ENCODE results near the gene LIX1L. TPM values are rescaled to one million over a fixed set of nuclear protein-coding genes. Genes with fewer than 3 reads are reported as not detected.

Gene LIX1L
- total and polyA plus RNA-seq, 2 of the 13 experiments (the other 11 are each of a cell fraction or from before 2014, with no cell fraction given) = 8.1 to 24.9 TPM

- TF ChIP-seq ZBTB42 (CRISPR knock-in tag; IDR thresholded peaks at IDR 0.05) = no peak
- no peak for TF ChIP-seq PRDM15 (CRISPR knock-in tag; IDR thresholded peaks at IDR 0.05)
- TF ChIP-seq NCOR1 (IDR thresholded peaks at IDR 0.05; ENCODE audit: borderline replicate concordance, low read length) = no peak
- no peak; the same call in 1 of the 2 replicates for TF ChIP-seq NR2F6 (IDR thresholded peaks at IDR 0.05)
- no peak for TF ChIP-seq NR2F6 (CRISPR knock-in tag; IDR thresholded peaks at IDR 0.05)
- TF ChIP-seq ATM (IDR thresholded peaks at IDR 0.05; ENCODE audit: borderline replicate concordance) = no peak
- TF ChIP-seq SRSF9 (IDR thresholded peaks at IDR 0.05; ENCODE audit: borderline replicate concordance, insufficient read depth, low read depth, low read length, poor library complexity, severe bottlenecking) = no peak
- TF ChIP-seq ZNF407 (CRISPR knock-in tag; IDR thresholded peaks at IDR 0.05; ENCODE audit: not compliant biosample characterization) = no peak
- no peak for TF ChIP-seq ZNF274 (CRISPR knock-in tag; IDR thresholded peaks at IDR 0.05)
- no peak for TF ChIP-seq ZKSCAN1 (IDR thresholded peaks at IDR 0.05; ENCODE audit: low read length)
- no peak for TF ChIP-seq IKZF4 (CRISPR knock-in tag; IDR thresholded peaks at IDR 0.05; ENCODE audit: borderline replicate concordance, low read depth, not compliant biosample characterization)
- no peak for TF ChIP-seq ARNT (IDR thresholded peaks at IDR 0.05)
- TF ChIP-seq FOXC1 (CRISPR knock-in tag; IDR thresholded peaks at IDR 0.05; ENCODE audit: borderline replicate concordance) = no peak
- no peak for TF ChIP-seq GPBP1L1 (CRISPR knock-in tag; IDR thresholded peaks at IDR 0.05)
- TF ChIP-seq GABPA (IDR thresholded peaks at IDR 0.05; ENCODE audit: low read depth, low read length) = no peak
- TF ChIP-seq GABPA (CRISPR knock-in tag; IDR thresholded peaks at IDR 0.05; ENCODE audit: low read depth) = no peak; the same call in 1 of the 2 replicates
- TF ChIP-seq ZNF670 (CRISPR knock-in tag; IDR thresholded peaks at IDR 0.05; ENCODE audit: borderline replicate concordance) = no peak
- TF ChIP-seq FOXP1 (IDR thresholded peaks at IDR 0.05) = no peak
- TF ChIP-seq FOXP1 (CRISPR knock-in tag; IDR thresholded peaks at IDR 0.05) = no peak
Measured at GRCh38 chr1:145960468-145961108, 2.8 kb upstream of the LIX1L start (continued).

All from HepG2 (cell line).